Neural cell (in vitro differentiated cells): Measurements from ENCODE around the gene NRSN1. TPM values are rescaled to one million over a fixed set of nuclear protein-coding genes. Genes with fewer than 3 reads are reported as not detected.

Source experiments
- H2AFZ ChIP-seq: fragments of 200-600, 300-800 bp; sonication (generic), shearing (Covaris generic); 2 replicates; pipeline ENCODE4 v1.6.0; 2014; ENCODE audit warnings: low read depth, mild to moderate bottlenecking, antibody characterized with exemption, low read length, moderate library complexity
- H3F3A ChIP-seq: fragments of 200-600 bp; shearing (Covaris generic); 2 replicates; pipeline ENCODE4 v1.6.1; 2016; ENCODE audit warnings: mild to moderate bottlenecking, moderate library complexity, mixed read lengths, antibody characterized with exemption, low read length; ENCODE audit not compliant: insufficient read depth, poor library complexity, severe bottlenecking
- H3K27ac ChIP-seq: fragments of 200-600, 300-800 bp; sonication (generic), shearing (Covaris generic); 2 replicates; pipeline ENCODE4 v1.5.1; 2014; ENCODE audit warnings: mild to moderate bottlenecking, low read length, moderate library complexity
- H3K27me3 ChIP-seq: fragments of 300-800, 200-600 bp; sonication (generic), shearing (Covaris generic); 2 replicates; pipeline ENCODE4 v1.6.0; 2014; ENCODE audit warnings: mild to moderate bottlenecking, low read depth, low read length, moderate library complexity; ENCODE audit not compliant: insufficient read depth
- H3K36me3 ChIP-seq: fragments of 300-800, 200-600 bp; sonication (generic), shearing (Covaris generic); 2 replicates; pipeline ENCODE4 v1.5.1; 2014; ENCODE audit warnings: mild to moderate bottlenecking, antibody characterized with exemption, low read length, moderate library complexity; ENCODE audit not compliant: insufficient read depth
- H3K4me2 ChIP-seq: fragments of 300-800, 200-600 bp; sonication (generic), shearing (Covaris generic); 2 replicates; pipeline ENCODE4 v1.6.0; 2014; ENCODE audit warnings: mild to moderate bottlenecking, low read length
- H3K4me3 ChIP-seq: fragments of 300-800, 200-600 bp; sonication (generic), shearing (Covaris generic); 2 replicates; pipeline ENCODE4 v1.5.1; 2014; ENCODE audit warnings: mild to moderate bottlenecking, low read length, moderate library complexity
- H3K79me2 ChIP-seq: fragments of 200-600 bp; shearing (Covaris generic); replicated peaks from 2 replicates; pipeline ENCODE4 v1.6.0; 2014; ENCODE audit warnings: mild to moderate bottlenecking, low read length, moderate library complexity; ENCODE audit not compliant: insufficient read depth
- H3K9ac ChIP-seq: fragments of 300-800, 200-600 bp; sonication (generic), shearing (Covaris generic); 2 replicates; pipeline ENCODE4 v1.6.1; 2016; ENCODE audit warnings: mild to moderate bottlenecking, low read length, mixed read lengths
- H3K9me2 ChIP-seq: fragments of 200-600 bp; shearing (Covaris generic); 2 replicates; pipeline ENCODE4 v1.6.1; 2016; ENCODE audit warnings: mild to moderate bottlenecking, low read length, mixed read lengths; ENCODE audit not compliant: insufficient read depth
- H3K9me3 ChIP-seq: fragments of 200-600, 300-800 bp; sonication (generic), shearing (Covaris generic); 2 replicates; pipeline ENCODE4 v1.6.1; 2016; ENCODE audit warnings: mild to moderate bottlenecking, mixed run types, low read length, moderate library complexity, mixed read lengths
- H4K20me1 ChIP-seq: fragments of 200-600 bp; shearing (Covaris generic); 2 replicates; pipeline ENCODE4 v1.6.1; 2016; ENCODE audit warnings: mild to moderate bottlenecking, mixed run types; ENCODE audit not compliant: insufficient read depth
- CTCF ChIP-seq: fragments of 450-650 bp; IDR thresholded peaks from 2 replicates; pipeline ENCODE4 v1.5.1; 2014; ENCODE audit warnings: antibody characterized with exemption, mild to moderate bottlenecking, moderate library complexity; ENCODE audit not compliant: poor library complexity, severe bottlenecking
- EP300 ChIP-seq: fragments of 450-650 bp; conservative IDR thresholded peaks from 2 replicates; pipeline ENCODE4 v1.6.1; 2014; ENCODE audit warnings: antibody characterized with exemption, mild to moderate bottlenecking, moderate library complexity; ENCODE audit not compliant: poor library complexity, severe bottlenecking
- EZH2 ChIP-seq: fragments of 200-600, 300-800 bp; shearing (Covaris generic), sonication (generic); IDR thresholded peaks from 2 replicates; pipeline ENCODE4 v1.6.1; 2014; ENCODE audit warnings: antibody characterized with exemption, low read length, borderline replicate concordance, mild to moderate bottlenecking; ENCODE audit not compliant: insufficient read depth, poor library complexity, severe bottlenecking
- MXI1 ChIP-seq: fragments of 450-650 bp; conservative IDR thresholded peaks from 2 replicates; pipeline ENCODE4 v1.6.1; 2014; ENCODE audit warnings: antibody characterized with exemption, mild to moderate bottlenecking; ENCODE audit not compliant: poor library complexity, severe bottlenecking
- POLR2AphosphoS5 ChIP-seq: IDR thresholded peaks from 2 replicates; pipeline ENCODE4 v1.6.1; 2012
- RAD21 ChIP-seq: fragments of 450-650 bp; conservative IDR thresholded peaks from 2 replicates; pipeline ENCODE4 v1.6.1; 2014; ENCODE audit warnings: antibody characterized with exemption, mild to moderate bottlenecking, moderate library complexity
- REST ChIP-seq: IDR thresholded peaks from 2 replicates; pipeline ENCODE4 v1.6.1; 2012; ENCODE audit warnings: borderline replicate concordance
- SMC3 ChIP-seq: fragments of 450-650 bp; conservative IDR thresholded peaks from 2 replicates; pipeline ENCODE4 v1.6.1; 2014; ENCODE audit warnings: antibody characterized with exemption, mild to moderate bottlenecking, moderate library complexity; ENCODE audit not compliant: poor library complexity
- TAF1 ChIP-seq: IDR thresholded peaks from 2 replicates; pipeline ENCODE4 v1.6.1; 2012; ENCODE audit warnings: low read depth
- polyA plus RNA-seq: library from polyadenylated mRNA; depleted of rRNA; stranded (reverse); fragments of >200 nt; gene quantifications from 2 replicates; pipeline ENCODE4 v1.2.3, GENCODE V29; 2014

NRSN1 gene
- polyA plus RNA-seq, 1 donor from 2014 or later = 23.1 TPM

GRCh38 chr6:24107294-24107693 lies 18.7 kb upstream of the NRSN1 start:
- no peaks in the 10 kb centered on the region for H4K20me1 ChIP-seq

GRCh38 chr6:24108056-24108455 lies 18.0 kb upstream of the NRSN1 start:
- Histone ChIP-seq H3F3A (peaks cover 8% of the 10 kb centered on the region), H3K4me3 (no peak overlapping the region), H2AFZ (no peak overlapping the region), H3K9me3 (no peaks in the 10 kb centered on the region), H3K4me2 (no peak overlapping the region), H3K79me2 (no peaks in the 10 kb centered on the region), H4K20me1 (no peaks in the 10 kb centered on the region), H3K36me3 (no peaks in the 10 kb centered on the region), H3K27ac (no peak overlapping the region), H3K9ac (no peak overlapping the region), H3K9me2 (no peaks in the 10 kb centered on the region), H3K27me3 (no peaks in the 10 kb centered on the region)
- TF ChIP-seq EP300 = no peak
- TF ChIP-seq SMC3 = no peak
- TF ChIP-seq MXI1 = no peak
- no peak for TF ChIP-seq REST
- no peak for TF ChIP-seq CTCF
- no peak for TF ChIP-seq EZH2

More at GRCh38 chr6:24107294-24107693, 18.7 kb upstream of the NRSN1 start:
- Histone ChIP-seq H3K4me3 (no peak overlapping the region), H3K27ac (no peak overlapping the region), H3K27me3 (no peaks in the 10 kb centered on the region), H3K36me3 (no peaks in the 10 kb centered on the region), H2AFZ (no peak overlapping the region), H3K9ac (no peak overlapping the region), H3K9me2 (no peaks in the 10 kb centered on the region), H3F3A (peaks cover 8% of the 10 kb centered on the region), H3K9me3 (no peaks in the 10 kb centered on the region), H3K4me2 (no peak overlapping the region), H3K79me2 (no peaks in the 10 kb centered on the region)
- TF ChIP-seq MXI1 = no peak
- TF ChIP-seq RAD21 = no peak
- no peak for TF ChIP-seq EP300
- TF ChIP-seq POLR2AphosphoS5 = no peak
- TF ChIP-seq SMC3 = no peak
- no peak for TF ChIP-seq EZH2
- TF ChIP-seq REST = no peak
- no peak for TF ChIP-seq TAF1
- TF ChIP-seq CTCF = no peak
